Measurements from ENCODE around the gene PFDN5. TPM values are rescaled to one million over a fixed set of nuclear protein-coding genes. Genes with fewer than 3 reads are reported as not detected.

Gene PFDN5
- total and polyA plus RNA-seq, 9 of the 15 experiments (the other 6 are each of a cell fraction or from before 2014, with no cell fraction given), result 361 to 1,636 (median 742) TPM

DNA sequence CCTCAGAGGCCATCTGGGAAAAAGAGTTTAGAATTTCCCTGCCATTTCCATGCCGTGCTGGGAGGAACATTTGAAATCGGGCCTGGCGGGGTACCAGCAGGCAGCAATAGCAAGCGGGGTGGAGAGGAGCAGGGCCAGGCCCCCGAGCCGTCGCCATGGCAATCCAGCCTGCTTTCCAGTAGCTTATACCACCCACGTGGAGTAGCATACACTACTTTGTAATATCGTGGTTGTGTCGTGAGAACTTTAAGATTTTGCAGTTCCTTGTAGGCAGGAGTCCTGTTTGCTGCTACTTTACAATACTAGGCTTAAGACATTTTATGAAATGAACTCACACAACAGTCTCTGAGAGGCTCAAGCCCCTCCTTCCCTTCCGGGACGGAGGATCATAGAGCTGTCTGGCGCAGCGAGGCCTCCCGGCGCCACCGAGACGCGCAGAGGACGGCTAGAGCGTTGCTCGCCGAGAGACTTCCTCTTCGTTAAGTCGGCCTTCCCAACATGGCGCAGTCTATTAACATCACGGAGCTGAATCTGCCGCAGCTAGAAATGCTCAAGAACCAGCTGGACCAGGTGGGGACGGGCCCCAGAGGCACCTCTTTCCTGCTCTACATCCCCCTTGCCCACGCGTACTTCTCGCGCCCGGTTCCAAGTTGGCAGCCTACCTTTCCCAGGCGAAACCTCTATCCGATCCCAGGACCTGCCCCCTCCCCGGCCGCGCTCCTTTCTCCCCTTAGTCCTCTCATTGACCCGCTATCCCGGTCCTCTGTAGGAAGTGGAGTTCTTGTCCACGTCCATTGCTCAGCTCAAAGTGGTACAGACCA, at the start of gene PFDN5 (continued):
- TF ChIP-seq, protein P1, sequence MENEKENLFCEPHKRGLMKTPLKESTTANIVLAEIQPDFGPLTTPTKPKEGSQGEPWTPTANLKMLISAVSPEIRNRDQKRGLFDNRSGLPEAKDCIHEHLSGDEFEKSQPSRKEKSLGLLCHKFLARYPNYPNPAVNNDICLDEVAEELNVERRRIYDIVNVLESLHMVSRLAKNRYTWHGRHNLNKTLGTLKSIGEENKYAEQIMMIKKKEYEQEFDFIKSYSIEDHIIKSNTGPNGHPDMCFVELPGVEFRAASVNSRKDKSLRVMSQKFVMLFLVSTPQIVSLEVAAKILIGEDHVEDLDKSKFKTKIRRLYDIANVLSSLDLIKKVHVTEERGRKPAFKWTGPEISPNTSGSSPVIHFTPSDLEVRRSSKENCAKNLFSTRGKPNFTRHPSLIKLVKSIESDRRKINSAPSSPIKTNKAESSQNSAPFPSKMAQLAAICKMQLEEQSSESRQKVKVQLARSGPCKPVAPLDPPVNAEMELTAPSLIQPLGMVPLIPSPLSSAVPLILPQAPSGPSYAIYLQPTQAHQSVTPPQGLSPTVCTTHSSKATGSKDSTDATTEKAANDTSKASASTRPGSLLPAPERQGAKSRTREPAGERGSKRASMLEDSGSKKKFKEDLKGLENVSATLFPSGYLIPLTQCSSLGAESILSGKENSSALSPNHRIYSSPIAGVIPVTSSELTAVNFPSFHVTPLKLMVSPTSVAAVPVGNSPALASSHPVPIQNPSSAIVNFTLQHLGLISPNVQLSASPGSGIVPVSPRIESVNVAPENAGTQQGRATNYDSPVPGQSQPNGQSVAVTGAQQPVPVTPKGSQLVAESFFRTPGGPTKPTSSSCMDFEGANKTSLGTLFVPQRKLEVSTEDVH (IDR thresholded peaks at IDR 0.05; ENCODE audit: low read depth, partially characterized antibody), result peak; percentile 54
- TF ChIP-seq HNRNPH1 (optimal IDR thresholded peaks at IDR 0.05; ENCODE audit: low read depth, low read length), result no peak
- no peak for TF ChIP-seq SRF (CRISPR knock-in tag; IDR thresholded peaks at IDR 0.05)
- no peak for TF ChIP-seq BDP1 (IDR thresholded peaks at IDR 0.05; ENCODE audit: insufficient read depth, insufficient read length)
- TF ChIP-seq, protein P2, sequence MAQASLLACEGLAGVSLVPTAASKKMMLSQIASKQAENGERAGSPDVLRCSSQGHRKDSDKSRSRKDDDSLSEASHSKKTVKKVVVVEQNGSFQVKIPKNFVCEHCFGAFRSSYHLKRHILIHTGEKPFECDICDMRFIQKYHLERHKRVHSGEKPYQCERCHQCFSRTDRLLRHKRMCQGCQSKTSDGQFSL (CRISPR knock-in tag; IDR thresholded peaks at IDR 0.05), result no peak
- TF ChIP-seq, protein P2 (tag; IDR thresholded peaks at IDR 0.05), result no peak
- TF ChIP-seq, protein P3, sequence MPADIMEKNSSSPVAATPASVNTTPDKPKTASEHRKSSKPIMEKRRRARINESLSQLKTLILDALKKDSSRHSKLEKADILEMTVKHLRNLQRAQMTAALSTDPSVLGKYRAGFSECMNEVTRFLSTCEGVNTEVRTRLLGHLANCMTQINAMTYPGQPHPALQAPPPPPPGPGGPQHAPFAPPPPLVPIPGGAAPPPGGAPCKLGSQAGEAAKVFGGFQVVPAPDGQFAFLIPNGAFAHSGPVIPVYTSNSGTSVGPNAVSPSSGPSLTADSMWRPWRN (IDR thresholded peaks at IDR 0.05; ENCODE audit: low read depth), result no peak
- peak; percentile 92 for TF ChIP-seq PHF20 (IDR thresholded peaks at IDR 0.05; ENCODE audit: partially characterized antibody)
- TF ChIP-seq PYGO2 (tag; IDR thresholded peaks at IDR 0.05), result no peak
- no peak for TF ChIP-seq ARHGAP35 (IDR thresholded peaks at IDR 0.05; ENCODE audit: partially characterized antibody)
- TF ChIP-seq KLF13 (tag; IDR thresholded peaks at IDR 0.05; ENCODE audit: borderline replicate concordance, low read depth), result no peak
- peak; percentile 77 for TF ChIP-seq CHD1 (IDR thresholded peaks at IDR 0.05; ENCODE audit: low read length)
- TF ChIP-seq CBFB (CRISPR knock-in tag; IDR thresholded peaks at IDR 0.05), result 0 out of 2 replicates have a peak, but pooled peaks have one; percentile 29
- TF ChIP-seq, protein P4, sequence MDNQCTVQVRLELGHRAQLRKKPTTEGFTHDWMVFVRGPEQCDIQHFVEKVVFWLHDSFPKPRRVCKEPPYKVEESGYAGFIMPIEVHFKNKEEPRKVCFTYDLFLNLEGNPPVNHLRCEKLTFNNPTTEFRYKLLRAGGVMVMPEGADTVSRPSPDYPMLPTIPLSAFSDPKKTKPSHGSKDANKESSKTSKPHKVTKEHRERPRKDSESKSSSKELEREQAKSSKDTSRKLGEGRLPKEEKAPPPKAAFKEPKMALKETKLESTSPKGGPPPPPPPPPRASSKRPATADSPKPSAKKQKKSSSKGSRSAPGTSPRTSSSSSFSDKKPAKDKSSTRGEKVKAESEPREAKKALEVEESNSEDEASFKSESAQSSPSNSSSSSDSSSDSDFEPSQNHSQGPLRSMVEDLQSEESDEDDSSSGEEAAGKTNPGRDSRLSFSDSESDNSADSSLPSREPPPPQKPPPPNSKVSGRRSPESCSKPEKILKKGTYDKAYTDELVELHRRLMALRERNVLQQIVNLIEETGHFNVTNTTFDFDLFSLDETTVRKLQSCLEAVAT (IDR thresholded peaks at IDR 0.05), result peak in 1 of 2 experiments; percentile 54; a peak in 1 of 4 replicates
- TF ChIP-seq NFE2L1 (tag; IDR thresholded peaks at IDR 0.05; ENCODE audit: borderline replicate concordance, low read depth), result no peak
- peak; percentile 98 for TF ChIP-seq SNIP1 (IDR thresholded peaks at IDR 0.05; ENCODE audit: low read depth)
- peak; percentile 70 to 95 (median 92) for TF ChIP-seq YY1 (IDR thresholded peaks at IDR 0.05; ENCODE audit: borderline replicate concordance in 1 of 3, control insufficient read depth in 1 of 3, extremely low read depth in 1 of 3, insufficient read depth in 3 of 3, insufficient read length in 1 of 3, insufficient replicate concordance in 2 of 3, low read depth in 1 of 3, low read length in 2 of 3)
- no peak for TF ChIP-seq HNRNPK (IDR thresholded peaks at IDR 0.05; ENCODE audit: low read depth, low read length, poor library complexity, severe bottlenecking)
- TF ChIP-seq RBM14 (IDR thresholded peaks at IDR 0.05; ENCODE audit: borderline replicate concordance, insufficient read depth, low read depth, low read length), result no peak
- peak; percentile 60; the same call in 1 of the 2 replicates for TF ChIP-seq ZNF644 (tag; IDR thresholded peaks at IDR 0.05; ENCODE audit: low read depth)

Measured in K562 (cell line).